ENCODE measurements around the gene ACAT1.
"Not testable (repeated sequence)": the region's sequence is repeated elsewhere in the genome, so short reads cannot be mapped to it uniquely, and the experiment has no call there.

ACAT1 gene

GRCh38 chr11:108154591-108154990 lies 33.2 kb downstream of the ACAT1 start:
- ATAC-seq: no peak
- TF ChIP-seq ZNF8 (CRISPR knock-in tag; IDR thresholded peaks at IDR 0.05) (no peak), RARB (CRISPR knock-in tag; IDR thresholded peaks at IDR 0.05) (no peak), SNAI2 (CRISPR knock-in tag; IDR thresholded peaks at IDR 0.05) (no peak), TOX (CRISPR knock-in tag; IDR thresholded peaks at IDR 0.05; ENCODE audit: borderline replicate concordance) (no peak), PPARA (CRISPR knock-in tag; IDR thresholded peaks at IDR 0.05; ENCODE audit: borderline replicate concordance) (no peak), BACH2 (CRISPR knock-in tag; IDR thresholded peaks at IDR 0.05; ENCODE audit: borderline replicate concordance) (no peak), CREB5 (CRISPR knock-in tag; IDR thresholded peaks at IDR 0.05; ENCODE audit: low read depth) (no peak)

- TF ChIP-seq GLIS3 (CRISPR knock-in tag; IDR thresholded peaks at IDR 0.05) (no peak), ZNF8 (CRISPR knock-in tag; IDR thresholded peaks at IDR 0.05) (no peak), TCF4 (CRISPR knock-in tag; IDR thresholded peaks at IDR 0.05; ENCODE audit: borderline replicate concordance) (no peak), CSRNP3 (CRISPR knock-in tag; IDR thresholded peaks at IDR 0.05) (no peak), ARNTL (CRISPR knock-in tag; IDR thresholded peaks at IDR 0.05; ENCODE audit: borderline replicate concordance, low read depth) (no peak), BACH2 (CRISPR knock-in tag; IDR thresholded peaks at IDR 0.05; ENCODE audit: borderline replicate concordance) (no peak), ISL1 (CRISPR knock-in tag; IDR thresholded peaks at IDR 0.05) (no peak), CSDC2 (CRISPR knock-in tag; IDR thresholded peaks at IDR 0.05) (no peak), ZNF565 (CRISPR knock-in tag; conservative IDR thresholded peaks at IDR 0.05; ENCODE audit: low read depth) (no peak), TSHZ2 (CRISPR knock-in tag; IDR thresholded peaks at IDR 0.05) (no peak), ZNF70 (CRISPR knock-in tag; IDR thresholded peaks at IDR 0.05) (no peak), TOX (CRISPR knock-in tag; IDR thresholded peaks at IDR 0.05; ENCODE audit: borderline replicate concordance) (no peak), RARB (CRISPR knock-in tag; IDR thresholded peaks at IDR 0.05) (no peak), ZC3H10 (CRISPR knock-in tag; IDR thresholded peaks at IDR 0.05) (no peak), PATZ1 (CRISPR knock-in tag; IDR thresholded peaks at IDR 0.05; ENCODE audit: borderline replicate concordance) (no peak), ESRRG (CRISPR knock-in tag; IDR thresholded peaks at IDR 0.05) (no peak), POU6F1 (CRISPR knock-in tag; IDR thresholded peaks at IDR 0.05; ENCODE audit: borderline replicate concordance, low read depth) (no peak), CREB5 (CRISPR knock-in tag; IDR thresholded peaks at IDR 0.05; ENCODE audit: low read depth) (no peak), ZFP30 (CRISPR knock-in tag; IDR thresholded peaks at IDR 0.05) (no peak), PPARA (CRISPR knock-in tag; IDR thresholded peaks at IDR 0.05; ENCODE audit: borderline replicate concordance) (no peak)
- ATAC-seq: no peak
These were observed 39.7 kb downstream of the ACAT1 start for GRCh38 chr11:108160970-108161566.

- ATAC-seq: not testable (repeated sequence)
These were observed 41.5 kb downstream of the ACAT1 start for GRCh38 chr11:108162878-108163277.

Data from SK-N-SH treated with all-trans-retinoic acid at 6 μM for 48 hours (cell line).